Activated T-helper 1 cell treated with anti-CD3 and anti-CD28 coated beads, Interleukin-2, amount 50 U/mL, for 16 hours (primary cell): ENCODE results near the gene KLHL29.

ENCODE experiments used
- DNase-seq, 2 donors: peaks; one replicate each; pipeline ENCODE4 v3.0.0-alpha.2; 2020; ENCODE audit warnings: low read depth in 1 of 2, low spot score in 1 of 2

KLHL29 gene

GRCh38 chr2:23491591-23492336 lies 106.8 kb downstream of the KLHL29 start:
- no peak for DNase-seq

DNA sequence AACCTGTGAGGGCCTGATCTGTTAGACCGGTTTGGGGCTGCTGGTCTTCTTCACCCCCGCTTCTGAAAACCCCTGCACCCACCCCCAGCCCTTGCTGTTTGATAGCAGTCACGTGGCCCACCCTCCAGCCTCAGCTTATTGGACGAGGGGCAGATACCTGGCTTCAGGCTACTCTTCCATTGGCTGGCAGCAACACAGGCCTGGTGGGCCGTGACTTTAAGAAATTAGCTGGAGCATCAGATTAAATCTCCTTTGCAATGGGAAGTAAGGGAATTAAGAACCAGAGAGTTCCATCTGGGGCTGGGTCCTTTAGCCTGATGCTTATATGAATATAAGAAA lies 107.3 kb downstream of the KLHL29 start:
- no peak for DNase-seq

GRCh38 chr2:23492921-23493320 lies 107.9 kb downstream of the KLHL29 start:
- no peak for DNase-seq

GRCh38 chr2:23493846-23494245 lies 108.9 kb downstream of the KLHL29 start:
- no peak for DNase-seq

DNA sequence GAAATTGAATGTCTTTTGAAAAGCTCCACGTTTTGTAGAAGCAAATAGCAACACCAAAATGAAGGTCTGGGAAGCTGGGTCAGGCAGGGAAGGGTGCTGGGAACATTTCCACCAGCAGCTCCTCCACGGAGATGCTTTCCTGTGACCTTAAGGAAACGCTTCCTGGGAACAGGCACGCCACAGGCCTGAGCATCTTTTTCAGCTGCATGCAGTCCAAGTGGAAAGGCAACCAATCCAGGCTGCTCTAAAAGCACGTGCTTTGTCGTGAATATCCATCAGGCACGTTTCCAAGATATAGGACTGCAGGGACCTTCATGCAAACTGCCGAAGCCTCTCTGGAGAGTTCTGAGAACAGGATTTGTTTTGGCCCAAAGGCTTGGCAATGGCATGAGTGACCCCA lies 109.3 kb downstream of the KLHL29 start:
- DNase-seq: no peak

DNA sequence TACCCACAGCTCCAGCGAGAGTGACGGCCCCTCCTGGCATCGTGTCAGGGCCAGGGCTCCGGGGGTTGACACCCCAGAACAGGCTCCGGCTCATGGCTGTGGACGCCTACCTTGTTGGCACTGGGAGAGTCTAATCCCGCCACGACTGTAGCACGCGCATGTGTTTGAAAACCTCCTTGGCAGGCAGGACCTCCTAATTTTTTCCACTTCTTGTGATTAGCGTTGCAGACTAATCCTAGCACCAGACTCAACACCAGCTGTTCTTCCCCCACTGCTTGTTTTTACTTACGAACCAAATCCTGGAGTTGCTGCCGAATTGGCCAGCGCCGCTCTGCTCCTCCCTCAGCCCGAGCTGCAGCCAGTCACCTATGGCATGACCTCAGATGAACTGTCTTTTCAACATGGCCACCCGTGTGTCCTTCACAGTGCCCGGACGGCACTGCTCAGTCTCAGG lies 110.7 kb downstream of the KLHL29 start:
- DNase-seq: no peak

DNA sequence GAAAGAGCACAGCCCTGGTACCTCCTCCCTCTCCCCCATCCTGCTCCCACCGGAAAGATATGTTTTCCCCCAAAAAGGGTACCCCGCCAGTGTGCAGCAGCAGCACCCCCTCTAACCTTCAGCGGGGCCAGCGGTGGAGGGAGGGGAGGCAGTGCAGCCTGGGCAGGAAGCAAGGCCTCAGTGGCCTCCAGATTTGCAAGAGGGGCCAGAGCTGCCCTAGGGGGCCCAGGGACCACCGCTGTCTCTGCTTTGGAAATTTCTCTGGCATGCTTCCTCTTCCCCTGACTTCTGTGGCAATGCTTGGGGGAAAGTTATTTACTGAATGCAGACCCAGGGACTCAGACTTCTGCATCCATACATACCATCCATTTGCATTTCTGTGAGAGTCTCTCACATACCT lies 111.5 kb downstream of the KLHL29 start:
- DNase-seq: no peak

DNA sequence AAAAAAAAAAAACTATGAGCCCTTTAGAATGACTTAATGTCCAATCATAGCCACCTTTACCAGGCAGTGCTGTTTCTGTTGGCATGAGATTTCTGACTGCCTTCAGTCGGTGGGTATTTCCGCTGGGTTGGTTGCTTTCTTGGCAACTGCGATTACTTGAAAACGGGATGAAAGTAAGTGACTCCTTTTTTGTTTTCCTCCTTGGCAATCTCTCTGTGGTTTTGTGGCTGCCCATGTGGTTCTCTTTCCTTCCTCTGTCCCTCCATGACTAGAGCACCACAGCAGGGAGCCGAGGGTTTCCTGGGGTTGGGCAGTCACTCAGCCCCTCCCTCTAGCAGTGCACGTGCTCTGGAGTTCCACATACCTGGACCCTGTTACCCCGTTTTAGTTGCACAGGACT lies 112.1 kb downstream of the KLHL29 start:
- DNase-seq: no peak

- DNase-seq: no peak
These were observed 112.6 kb downstream of the KLHL29 start for GRCh38 chr2:23497536-23497935.

GRCh38 chr2:23498943-23499342 lies 114.0 kb downstream of the KLHL29 start:
- DNase-seq: no peak

GRCh38 chr2:23499439-23499838 lies 114.5 kb downstream of the KLHL29 start:
- DNase-seq: no peak

DNA sequence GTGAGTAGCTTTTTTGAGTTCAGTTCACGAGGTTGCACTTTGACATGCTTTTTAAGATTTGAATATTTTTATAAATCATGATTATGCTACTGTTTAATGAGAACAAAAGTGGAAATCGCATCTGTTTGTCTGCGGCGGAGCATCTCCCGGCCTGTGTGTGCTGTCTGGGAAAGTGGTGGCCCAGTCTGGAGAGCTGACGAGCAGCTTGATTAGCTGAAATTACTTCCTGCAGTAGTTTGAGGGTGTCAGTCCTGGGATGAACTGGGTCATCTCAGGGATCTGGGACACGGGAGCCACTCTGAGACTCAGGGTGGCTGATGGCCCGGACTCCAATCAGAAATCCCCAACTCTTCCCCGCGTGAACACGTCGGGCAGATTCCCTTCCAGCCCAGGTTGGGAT lies 115.9 kb downstream of the KLHL29 start:
- no peak for DNase-seq

- DNase-seq: no peak
These were observed 117.1 kb downstream of the KLHL29 start for GRCh38 chr2:23502096-23502495.

GRCh38 chr2:23503097-23503496 lies 118.1 kb downstream of the KLHL29 start:
- DNase-seq: no peak

DNA sequence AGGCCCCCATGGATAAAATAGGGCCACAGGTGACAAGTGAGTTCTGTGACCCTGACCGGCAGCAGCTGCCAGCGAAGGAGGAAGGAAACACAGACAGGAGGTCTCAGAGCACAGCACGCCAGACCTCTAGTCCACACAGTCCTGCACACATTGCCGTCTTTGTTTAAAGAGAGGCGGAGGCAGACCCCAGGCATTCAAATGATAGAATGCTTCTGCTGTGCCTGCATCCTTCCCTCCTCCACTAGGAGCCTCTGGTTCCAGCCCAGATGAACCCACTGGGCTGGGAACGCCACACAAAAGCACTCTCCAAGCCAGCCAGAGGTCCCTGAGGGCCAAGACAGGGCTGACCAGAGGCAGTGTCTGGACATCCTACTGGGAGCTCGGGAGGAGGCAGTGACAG lies 118.7 kb downstream of the KLHL29 start:
- no peak for DNase-seq

GRCh38 chr2:23504591-23504990 lies 119.6 kb downstream of the KLHL29 start:
- DNase-seq: no peak

DNA sequence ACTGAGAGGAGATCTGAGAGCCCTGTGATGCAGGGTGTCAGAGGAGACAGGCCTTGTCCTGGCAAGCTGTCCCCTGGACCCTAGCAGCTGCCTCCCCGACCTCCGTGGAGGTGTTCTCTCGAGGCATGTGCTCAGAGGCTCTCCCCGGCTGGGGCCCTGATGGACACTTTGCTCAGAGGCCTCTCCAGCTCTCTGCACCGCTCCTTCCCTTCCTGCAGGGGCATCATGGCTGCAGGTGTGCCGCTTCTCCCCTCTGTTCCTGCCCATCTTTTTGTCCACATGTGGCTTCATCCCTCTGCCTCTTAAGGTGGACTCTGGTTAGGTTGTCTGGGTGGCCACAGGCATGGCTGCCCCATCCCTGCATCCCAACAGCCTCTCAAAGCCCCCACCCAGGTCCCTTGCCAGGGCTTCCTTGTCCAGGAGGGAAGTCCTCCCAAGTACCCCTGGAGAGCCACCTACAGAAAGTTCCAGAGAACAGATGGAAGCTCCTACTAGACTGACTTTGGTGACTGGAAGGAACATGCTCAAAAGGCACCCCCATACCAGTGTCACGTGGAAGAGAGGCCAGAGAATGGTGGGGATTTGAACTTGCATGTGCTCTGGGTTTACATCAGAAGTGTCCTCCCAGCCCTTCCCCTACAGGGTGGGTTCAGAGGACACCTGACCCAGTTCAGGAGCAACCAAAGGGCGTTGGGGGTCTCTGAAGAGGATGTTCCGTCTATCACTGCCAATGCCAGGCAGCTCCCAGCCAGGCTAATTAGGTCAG lies 120.4 kb downstream of the KLHL29 start:
- DNase-seq: no peak

DNA sequence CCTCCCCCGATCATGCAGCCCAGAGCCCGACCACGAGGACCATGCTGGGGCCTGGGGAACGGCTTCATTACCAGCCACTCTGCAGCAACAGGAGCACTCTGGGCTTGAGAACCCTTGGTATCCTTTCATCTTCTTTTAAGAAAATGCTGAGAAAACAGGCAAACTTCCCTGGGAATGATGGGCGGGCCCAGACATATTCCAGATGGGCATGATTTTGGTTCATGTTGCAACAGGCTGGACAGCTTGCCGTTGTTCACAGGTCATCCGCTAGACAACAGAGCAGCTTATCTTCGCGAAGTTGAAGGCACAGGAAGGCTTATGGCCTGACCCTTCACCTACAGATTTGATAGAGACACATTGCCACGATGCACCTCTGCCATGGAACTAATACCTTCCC lies 121.0 kb downstream of the KLHL29 start:
- no peak for DNase-seq

DNA sequence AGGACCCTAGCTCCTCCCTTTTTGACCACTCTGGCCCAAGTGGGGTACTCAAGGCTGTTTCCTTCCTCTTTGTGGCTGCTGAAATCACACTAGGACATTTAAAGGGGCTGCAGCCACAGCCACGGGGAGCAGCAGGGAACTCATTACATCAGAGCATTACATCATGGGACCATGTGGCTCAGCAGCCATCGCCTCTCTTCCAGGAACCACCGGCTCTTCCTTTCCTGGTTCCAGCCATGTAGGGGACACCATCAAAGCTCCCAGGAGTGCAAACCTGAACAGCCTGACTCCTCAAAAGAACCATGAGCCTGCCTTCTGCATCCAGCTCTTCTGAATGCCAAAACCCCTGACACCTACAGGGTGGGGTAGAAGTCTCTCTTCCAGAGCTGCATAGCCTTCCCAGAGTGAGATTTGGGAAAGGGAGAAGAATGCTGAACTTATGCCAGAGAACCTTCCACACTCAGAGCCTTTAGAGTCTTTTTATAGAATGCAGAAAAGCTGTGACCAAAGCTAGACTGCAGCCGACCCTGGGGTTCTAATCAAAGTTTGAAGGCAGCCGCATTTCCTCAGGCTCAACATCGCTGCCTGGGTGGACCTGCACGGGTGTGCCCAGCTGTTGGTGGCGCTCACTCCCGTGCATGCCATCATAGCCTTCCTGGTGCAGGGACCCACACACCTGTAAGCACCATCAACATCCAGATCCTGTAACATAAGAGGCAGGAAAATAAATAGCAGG lies 121.7 kb downstream of the KLHL29 start:
- no peak for DNase-seq

DNA sequence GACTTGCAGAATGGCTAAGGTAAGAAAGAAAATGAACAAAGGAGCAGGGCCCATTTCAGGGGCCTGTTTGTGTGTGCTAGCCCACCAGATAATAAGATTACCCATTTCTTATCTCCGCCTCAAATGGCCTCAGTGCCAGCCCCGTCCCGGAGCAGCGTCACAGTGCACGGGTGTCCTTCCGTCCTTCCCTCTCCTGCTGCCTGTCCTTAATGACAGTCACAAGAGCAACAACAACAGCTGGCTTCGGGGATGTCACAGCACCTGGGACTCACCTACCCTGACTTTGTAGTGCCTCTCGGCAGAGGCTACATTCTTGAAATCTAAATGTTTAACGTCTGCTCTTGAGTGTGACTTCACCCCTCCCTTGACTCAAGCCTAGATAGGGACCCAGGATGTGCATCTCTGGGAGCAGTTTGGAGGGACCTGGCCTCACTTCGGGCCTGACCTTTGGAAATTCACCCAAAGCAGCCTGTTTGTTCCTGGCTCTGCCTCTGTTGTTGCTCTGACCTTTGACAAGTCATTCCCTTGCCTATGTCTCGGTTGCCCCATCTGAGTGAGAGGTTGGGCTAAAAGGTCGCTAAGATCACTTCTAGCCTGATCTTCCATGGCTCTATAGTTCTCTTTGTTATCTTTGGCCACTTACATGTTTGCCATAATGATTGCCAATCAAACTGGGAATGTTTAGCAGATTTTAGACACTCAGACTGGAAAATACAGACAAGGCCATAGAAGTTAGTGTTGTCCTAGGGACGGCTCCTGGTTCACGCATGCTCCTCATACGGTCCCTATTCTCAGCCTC lies 122.5 kb downstream of the KLHL29 start:
- no peak for DNase-seq

DNA sequence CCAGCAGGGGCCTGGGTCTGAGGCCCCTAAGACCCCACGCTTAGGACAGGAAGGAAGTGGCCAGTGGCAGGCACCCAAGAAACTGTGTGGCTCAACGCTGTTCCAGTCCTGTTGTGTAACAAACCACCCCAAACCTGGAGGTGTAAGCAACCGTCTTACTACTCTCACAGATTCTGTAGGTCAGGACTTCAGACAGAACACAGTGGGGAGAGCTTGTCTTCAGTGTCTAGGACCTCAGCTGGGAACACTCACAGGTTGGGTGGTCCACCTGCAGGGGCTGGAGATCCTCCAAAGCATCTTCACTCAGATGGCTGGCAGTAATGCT lies 123.0 kb downstream of the KLHL29 start:
- no peak for DNase-seq
